SKM-1 (cell line): ENCODE data around the gene RGS16.

ENCODE experiments used
- DNase-seq: peaks from one replicate; lab custom pipeline; 2025; ENCODE audit not compliant: unreplicated experiment; lab: John Stamatoyannopoulos, UW

RGS16 gene

GRCh38 chr1:182586380-182586779, 17.8 kb downstream of the RGS16 start:
- DNase-seq: no peak

DNA sequence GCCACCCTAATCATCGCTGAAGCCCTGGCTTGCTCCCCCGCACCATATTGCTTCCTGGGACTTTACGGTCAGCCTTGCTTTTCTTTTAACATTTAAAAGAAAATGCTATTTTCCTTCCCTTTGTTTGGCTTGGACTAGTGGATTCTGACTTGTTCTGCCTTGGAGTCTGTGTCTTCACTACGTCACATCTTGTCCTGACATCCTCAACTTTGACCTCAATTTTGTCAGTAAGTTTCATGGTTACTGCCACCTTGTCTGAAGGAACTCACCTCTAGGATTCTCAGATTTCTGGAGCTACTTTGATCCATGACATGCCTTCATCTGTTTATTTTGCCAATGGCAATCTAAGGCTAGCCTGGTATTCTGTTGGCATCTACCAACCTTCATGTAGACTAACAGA, 19.4 kb downstream of the RGS16 start:
- no peak for DNase-seq

GRCh38 chr1:182580736-182581135, 23.5 kb downstream of the RGS16 start:
- DNase-seq: no peak

GRCh38 chr1:182575540-182576149, 28.5 kb downstream of the RGS16 start:
- DNase-seq: no peak

DNA sequence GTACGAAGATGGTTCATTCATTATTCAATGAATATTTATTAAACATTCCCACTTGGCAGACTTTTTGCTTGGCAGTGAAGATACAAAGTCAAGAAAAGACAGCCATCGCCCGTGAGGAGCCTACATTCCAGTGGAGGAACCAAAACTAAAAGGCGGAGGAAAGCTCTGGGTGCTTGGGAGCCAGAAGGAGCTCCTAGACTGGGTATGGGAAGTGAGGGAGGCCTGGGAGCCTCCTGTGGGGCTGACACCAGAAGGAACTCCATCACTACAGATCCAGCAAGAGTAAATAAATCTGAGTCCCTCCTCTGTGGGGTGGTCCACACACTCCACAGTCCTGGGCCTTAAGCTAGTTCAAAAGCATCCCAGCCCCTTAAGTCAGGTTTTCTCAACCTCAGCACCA, 30.0 kb downstream of the RGS16 start:
- no peak for DNase-seq

DNA sequence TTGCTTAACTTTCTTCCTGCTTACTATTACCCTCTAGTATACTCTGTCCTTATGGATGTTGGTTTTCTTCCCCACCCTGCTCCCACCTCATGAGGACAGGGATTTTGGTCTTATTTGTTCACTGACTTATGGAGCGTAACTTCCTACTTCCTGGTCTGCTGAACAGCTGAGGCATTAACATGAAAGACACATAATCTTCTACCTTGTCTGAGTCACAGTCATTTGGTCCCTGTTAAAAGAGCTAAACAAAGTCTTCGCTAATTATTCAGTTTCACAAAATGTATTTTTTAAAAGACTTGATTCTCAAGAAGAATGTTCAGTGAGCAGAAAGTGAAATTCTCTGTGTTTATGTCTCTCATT, 33.6 kb downstream of the RGS16 start:
- no peak for DNase-seq

GRCh38 chr1:182569939-182570610, 34.1 kb downstream of the RGS16 start:
- no peak for DNase-seq

- no peak for DNase-seq
These were observed 35.4 kb downstream of the RGS16 start for GRCh38 chr1:182568647-182569284.

- no peak for DNase-seq
These were observed 36.6 kb downstream of the RGS16 start for GRCh38 chr1:182567629-182568028.

- no peak for DNase-seq
These were observed 38.7 kb downstream of the RGS16 start for GRCh38 chr1:182565537-182565936.

DNA sequence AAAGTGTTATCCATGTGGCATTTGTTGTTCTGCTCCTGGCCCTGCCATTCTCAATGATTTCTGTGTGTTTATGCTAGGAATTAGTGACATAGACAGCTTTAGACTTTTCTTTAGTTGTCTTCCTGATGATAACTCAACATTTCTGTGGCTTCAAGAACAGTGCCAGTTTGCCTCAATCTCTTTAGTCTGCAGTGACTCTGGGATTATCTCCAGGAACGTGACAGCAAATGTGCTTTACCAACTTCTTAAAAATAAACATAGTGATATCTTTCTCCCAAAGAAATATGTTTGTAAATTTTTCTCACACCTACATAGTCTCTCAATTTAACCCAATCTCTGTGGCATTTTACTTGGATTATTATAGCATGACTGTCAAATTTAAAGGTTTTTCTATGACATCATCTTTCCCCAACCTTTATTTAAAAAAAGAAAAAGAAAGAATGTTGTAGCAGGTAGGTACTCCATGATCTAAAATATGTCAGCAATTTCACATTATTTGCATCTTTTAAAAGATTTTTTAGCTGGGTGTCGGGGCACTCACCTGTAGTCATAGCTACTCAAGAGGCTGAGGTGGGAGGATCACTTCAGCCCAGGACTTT, 39.7 kb downstream of the RGS16 start:
- DNase-seq: no peak

DNA sequence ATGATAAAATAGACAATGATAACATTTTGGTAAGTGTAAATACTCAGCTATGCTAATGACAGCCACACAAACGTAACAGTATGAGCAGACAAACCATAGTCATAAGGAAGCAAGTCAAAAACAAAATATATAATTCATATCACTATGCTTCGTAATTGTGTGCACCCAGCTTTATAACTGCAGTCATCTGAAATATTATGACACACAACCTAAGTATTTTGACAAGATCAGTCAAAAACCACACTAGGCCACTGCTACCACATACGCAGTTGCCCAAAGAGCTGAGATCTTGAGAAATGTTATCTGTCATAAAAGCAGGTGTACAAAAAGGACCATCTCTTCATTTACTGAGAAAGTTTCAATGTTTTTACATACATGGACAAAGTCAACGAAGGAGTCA, 41.1 kb downstream of the RGS16 start:
- no peak for DNase-seq

GRCh38 chr1:182561456-182561855, 42.7 kb downstream of the RGS16 start:
- DNase-seq: no peak

DNA sequence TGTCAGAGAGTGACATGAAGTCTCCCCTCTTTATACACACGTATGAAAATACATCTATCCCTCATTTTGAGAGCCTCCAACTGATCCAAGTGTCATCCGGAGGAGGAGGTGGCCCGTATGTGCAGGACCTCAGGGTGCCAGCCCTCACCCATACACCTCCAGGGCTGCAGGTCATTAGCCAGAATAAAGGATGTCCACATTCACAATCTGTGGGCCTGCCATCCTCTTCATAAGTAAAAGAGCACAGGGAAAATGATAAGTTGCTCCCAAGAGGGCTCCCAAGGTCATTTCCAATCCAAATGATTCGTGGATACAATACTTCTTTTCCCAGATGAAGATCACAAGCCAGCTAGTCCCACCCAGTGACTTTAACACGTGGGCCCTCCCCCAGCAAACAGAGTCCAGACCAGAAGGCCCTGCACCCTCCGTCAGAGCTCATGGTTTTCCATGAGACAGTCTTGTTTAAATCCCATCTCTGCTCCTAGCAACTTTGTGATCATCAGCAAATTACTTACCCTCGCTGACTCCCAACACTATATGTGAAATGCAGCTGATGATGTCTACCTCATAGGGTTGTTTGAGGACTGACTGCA, 43.7 kb downstream of the RGS16 start:
- no peak for DNase-seq

GRCh38 chr1:182556279-182556678, 47.9 kb downstream of the RGS16 start:
- no peak for DNase-seq

- no peak for DNase-seq
These were observed 48.7 kb downstream of the RGS16 start for GRCh38 chr1:182555493-182555892.

DNA sequence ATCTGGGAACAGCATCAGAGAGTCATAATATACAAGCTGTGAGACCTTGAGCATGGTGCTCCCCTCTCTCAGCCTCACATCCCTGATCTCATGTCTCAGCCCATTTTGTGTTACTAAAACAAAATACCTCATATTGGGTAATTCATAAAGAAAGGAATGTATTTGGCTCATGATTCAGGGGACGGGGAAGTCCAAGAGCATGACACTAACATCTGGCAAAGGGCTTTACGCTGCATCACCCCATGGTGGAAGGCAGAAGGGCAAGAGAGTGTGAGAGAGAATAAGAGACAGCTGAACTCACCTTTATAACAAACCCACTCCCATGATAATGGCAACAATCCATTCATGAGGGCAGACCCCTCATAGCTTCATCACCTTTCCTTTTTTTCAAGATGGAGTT, 51.7 kb downstream of the RGS16 start:
- no peak for DNase-seq

DNA sequence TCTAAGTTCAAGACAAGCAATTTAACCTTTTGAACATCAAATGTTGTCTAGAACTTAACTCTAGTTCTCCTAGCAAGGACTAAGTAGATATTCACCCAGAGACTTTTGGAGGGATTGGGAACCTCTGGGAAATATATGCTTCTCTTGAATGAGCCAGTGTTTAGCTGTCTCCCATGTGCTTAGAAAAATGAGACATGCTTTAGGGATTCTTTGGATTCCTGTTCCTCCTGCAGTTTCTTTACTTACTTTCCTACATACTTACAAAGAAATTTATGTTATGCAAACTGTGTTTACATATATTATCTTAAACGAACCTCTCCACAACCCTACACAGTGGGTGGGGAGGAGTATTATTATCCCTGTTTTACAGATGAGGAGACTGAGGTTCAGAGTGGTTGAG, 54.4 kb downstream of the RGS16 start:
- no peak for DNase-seq

- DNase-seq: no peak
These were observed 54.8 kb downstream of the RGS16 start for GRCh38 chr1:182549346-182549745.
